NCI-H1105 treated with DMSO at 0.1 percent for 48 hours (cell line): ENCODE results near the gene NUP98.
"Not testable (repeated sequence)": the region's sequence is repeated elsewhere in the genome, so short reads cannot be mapped to it uniquely, and the experiment has no call there.

Experiments
- DNase-seq: peaks from one replicate; lab custom pipeline; 2025; lab: John Stamatoyannopoulos, UW

Gene NUP98

DNA sequence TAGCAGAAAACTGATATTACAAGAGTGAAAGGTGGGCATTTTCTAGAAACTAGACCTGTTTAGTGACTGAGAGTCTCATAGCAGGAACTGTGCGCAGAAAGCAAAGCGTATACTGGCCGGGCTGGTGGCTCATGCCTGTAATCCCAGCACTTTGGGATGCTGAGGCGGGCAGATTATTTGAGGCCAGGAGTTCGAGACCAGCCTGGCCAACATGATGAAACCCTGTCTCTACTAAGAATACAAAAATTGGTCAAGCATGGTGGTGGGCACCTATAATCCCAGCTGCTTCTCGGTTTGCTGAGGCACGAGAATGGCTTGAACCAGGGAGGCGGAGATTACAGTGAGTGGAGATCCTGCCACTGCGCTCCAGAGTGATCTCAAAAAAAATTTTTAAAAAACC, 1.8 kb upstream of the NUP98 start:
- no peak for DNase-seq

DNA sequence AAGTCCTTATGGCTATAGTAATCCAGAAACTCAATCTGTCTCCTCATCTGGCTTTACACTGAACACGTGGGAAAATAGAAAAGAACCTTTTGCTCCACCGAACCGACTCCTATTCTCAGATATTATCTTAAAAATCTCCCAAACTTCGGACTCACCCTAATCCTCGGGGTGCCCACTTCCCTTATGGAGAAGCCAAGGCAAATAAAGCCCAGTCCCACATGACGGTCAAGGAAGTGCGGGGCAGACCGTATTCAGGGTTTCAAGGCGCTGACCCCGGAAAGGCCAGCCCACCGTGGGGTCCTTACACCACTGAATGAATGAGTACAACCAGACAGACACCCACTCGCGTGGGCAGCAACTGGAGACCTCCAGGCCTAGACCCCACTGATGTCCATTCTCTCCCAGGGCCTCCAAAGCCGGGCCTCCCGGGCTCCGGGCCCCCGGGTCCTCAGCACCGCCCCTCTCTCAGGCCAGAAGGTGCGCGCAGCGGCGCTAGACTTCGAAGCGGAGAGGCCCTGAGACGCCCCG, 489 bp downstream of the NUP98 start:
- peak; percentile 57 for DNase-seq

DNA sequence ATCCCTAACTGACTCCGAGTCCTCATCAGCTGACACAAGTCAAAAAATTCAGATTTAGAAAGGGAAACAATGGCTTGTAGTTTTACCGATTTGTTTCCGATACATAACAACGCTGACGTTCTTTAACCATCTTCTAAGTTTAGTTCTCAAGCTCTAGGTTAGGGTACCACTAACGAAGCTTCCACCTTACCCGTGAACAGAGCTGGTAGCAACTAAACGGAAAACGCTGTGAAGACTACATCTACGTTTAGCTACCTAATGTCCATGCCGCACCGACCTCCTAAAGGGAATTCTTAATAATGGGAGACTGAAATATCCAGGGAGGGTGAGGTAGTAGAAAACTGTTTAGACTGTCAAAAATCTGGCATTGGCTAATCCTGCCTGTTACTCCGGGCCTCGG, 1.0 kb downstream of the NUP98 start:
- DNase-seq = no peak

DNA sequence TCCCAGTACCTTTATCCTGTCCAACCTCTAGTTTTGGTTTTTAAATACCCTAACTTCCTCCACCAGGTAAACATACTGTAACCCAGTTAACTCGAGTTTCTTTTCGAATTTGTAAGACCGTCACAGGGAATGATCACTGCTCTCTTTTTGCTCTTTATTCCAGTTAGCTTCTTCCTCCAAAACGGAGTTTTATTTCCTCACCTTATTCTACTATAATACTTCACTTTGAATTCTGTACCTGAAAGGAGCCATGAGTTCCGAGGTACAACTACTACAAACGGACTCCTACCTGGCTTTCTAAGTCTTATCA, 1.4 kb downstream of the NUP98 start:
- DNase-seq = no peak

DNA sequence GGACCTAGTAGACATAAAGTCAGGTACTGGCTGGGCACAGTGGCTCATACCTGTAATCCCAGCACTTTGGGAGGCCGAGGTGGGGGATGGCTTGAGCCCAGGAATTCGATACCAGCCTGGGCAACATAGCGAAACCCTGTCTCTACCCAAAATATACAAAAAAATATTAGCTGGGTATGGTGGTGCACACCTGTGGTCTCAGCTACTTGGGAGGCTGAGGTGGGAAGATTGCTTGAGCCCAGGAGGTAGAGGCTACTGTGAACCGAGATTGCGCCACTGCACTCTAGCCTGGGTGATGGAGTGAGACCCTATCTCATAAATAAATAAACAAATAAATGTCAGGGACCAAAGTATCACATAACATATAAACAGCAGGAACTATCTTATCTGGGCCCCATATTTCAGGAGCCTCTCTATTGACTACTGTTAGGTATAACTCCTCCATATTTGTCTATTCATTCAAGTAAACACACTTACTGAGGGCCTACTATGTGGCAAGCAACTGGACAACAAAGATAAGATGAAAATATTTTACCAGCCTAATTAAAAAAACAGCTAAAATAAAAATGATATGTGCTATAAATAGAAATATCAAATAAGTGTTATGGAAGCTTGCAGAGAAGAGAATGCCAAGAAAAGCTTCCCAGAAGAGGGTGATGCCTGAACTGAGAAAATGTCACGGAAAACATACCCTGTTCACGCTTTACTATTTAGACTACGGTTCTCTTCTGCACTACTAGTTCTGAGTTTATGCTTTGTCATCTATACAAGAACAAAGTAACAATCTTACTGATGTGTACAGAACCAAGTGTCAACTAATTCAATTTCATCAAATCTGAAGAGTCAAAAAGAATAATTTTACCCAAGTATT, 2.0 kb downstream of the NUP98 start:
- DNase-seq = no peak

DNA sequence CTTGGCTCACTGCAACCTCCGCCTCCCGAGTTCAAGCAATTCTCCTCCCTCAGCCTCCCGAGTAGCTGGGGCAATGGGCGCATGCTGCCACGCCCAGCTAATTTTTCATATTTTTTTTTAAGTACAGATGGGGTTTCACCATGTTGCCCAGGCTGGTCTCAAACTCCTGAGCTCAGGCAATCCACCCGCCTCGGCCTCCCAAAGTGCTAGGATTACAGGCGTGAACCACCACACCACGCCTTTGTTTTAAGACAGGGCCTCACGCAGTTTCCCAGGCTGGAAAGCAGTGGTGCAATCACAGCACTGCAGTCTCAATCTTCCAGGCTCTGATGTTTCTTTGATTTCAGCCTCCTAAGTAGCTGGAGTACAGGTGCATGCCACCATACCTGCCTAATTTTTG, 3.0 kb downstream of the NUP98 start:
- DNase-seq = not testable (repeated sequence)

DNA sequence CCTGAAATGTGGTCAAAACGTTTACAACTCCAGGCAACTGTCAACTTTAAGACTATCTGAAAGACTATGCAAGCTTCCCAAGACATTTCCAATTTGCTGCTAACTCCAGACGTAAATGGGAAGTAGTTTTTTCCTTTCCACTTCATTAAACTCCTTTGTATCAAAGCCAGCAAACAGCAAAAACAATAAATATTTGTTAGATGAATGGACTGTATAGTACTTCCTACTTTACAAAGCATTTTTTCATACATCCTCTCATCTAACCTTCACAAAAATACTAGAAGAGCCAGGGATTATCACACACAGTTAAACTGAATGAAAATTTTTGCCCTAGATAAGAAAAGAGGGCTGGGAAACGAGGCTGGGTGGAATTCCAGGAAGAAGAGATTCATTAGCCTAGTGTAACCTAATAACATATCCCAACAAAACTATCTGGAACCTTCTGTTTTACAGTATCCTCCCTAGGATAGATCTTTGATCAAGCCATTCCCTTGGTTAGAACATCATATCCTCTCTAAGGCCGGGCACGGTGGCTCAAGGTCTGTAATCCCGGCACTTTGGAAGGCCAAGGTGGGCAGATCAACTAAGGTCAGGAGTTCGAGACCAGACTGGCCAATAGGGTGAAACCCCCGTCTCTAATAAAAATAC, 10.4 kb downstream of the NUP98 start:
- no peak for DNase-seq

DNA sequence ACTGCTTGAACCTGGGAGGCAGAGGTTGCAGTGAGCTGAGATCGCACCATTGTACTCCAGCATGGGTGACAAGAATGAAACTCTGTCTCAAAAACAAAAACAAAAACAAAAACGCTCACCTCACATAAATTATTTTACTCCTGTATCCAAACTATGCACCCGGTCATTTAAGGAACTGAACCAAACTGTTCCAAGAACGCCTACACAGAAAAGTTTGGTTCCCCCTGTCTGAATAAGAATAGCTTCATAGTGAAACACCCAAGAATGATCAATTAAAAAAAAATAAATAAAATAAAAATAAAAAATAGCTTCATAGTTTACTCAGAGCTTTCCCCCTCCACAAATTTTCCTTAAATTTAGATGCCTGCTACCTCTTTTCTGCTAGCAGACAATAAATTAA, 13.7 kb downstream of the NUP98 start:
- no peak for DNase-seq

DNA sequence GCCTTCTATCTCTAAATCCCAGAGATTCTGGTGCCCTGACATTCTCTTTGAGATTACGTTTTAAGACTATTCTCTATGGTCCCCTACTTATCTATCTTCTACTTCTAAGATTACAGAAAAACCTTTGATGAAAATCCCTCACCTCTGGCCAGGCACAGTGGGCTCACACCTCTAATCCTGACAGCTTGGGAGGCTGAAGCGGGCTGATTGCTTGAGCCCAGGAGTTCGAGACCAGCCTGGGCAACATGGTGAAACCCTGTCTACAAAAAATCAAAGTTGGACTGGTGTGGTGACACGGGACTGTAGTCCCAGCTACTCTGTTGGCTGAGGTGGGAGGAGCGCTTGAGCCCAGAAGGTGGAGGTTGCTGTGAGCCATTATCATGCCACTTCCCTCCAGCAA, 14.4 kb downstream of the NUP98 start:
- no peak for DNase-seq

DNA sequence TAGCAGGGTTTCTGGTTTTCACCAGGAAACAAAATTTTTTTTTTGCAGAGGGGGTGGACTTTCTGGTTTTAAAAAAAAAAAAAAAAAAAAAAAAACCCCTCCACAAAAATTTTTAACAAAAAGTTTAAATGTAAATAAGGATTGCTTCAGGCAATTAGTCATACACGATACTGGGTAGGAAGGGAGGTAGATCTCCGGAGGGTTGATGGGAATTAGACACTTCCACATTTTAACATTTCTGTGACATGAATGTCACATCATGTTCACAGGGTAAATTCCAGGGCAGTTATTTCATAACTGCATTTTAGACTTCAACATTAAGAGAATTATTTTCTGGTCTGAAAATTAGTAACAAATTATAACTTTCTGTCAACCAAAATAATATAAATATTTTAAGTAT, 15.9 kb downstream of the NUP98 start:
- DNase-seq = no peak

DNA sequence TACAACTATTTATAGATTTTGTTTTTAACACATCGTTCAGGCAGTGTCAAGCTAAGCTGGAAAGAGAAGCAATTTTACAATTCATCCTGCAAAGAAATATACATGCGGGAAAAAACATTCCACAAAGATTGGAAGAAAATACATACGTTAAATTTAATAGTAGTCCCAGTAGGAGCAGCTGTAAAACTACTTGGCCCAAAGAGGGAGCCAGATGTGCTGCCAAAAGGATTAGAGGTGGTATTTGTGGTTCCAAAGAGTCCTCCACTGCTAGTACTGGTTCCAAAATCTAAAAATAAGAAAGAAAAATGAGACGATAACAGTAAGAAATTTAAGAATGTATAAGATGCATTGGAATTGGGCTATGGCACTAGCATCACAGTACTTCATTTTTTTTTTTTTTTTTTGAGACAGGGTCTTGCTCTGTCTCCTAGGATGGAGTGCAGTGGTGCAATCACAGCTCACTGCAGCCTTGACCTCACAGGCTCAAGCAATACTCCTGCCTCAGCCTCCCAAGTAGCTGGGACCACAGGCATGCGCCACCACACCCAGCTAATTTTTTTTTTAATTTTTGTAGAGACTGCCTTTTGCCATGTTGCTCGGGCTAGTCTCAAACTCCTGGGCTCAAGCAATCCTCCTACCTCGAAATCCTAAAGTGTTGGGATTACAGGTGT, 21.5 kb downstream of the NUP98 start:
- DNase-seq = no peak

DNA sequence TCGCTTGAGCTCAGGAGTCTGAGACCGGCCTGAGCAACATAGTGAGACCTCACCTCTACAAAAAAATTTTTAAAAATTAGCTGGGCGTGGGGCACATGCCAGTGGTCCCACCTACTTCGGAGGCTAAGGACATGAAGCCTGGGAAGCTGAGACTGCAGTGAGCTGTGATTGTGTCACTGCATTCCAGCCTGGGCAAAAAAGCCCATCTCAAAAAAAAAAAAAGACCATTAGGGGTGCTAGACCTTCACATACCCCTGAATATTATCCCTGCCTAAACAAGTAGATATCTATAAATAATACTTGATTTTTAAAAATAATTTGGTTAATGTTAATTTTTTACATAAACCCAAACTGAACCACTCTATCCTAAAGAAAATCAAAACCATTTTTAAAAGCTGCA, 24.2 kb downstream of the NUP98 start:
- DNase-seq = no peak

DNA sequence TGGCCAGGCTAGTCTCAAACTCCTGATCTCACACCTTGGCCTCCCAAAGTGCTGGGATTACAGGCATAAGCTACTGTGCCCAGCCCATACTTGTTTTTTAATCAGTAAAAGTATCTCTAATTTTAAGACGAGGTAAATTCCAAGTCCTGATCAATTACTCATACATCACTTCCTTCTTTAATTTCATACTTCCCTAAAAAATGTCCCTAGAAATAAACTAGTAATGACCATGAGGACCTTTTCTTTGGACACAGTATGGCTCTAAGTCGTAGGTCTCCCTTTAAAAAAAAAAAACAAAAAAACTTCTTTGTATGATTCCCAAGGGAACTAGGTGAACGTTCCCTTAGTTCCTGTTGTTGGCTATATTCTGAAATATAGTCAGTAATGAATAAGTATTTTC, 29.8 kb downstream of the NUP98 start:
- DNase-seq = no peak

DNA sequence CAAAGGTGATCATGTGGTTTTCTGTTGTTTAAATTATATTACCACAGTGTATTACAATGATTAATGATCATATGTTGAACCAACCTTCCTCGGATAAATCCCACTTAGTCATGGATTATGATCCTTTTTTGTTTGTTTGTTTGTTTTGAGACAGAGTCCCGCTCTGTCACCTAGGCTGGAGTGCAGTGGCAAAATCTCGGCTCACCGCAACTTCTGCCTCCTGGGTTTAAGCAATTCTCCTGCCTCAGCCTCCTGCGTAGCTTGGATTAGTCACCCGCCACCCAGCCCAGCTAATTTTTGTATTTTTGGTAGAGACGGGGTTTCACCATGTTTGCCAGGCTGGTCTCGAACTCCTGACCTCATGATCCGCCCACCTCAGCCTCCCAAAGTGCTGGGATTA, 30.5 kb downstream of the NUP98 start:
- DNase-seq = not testable (repeated sequence)

DNA sequence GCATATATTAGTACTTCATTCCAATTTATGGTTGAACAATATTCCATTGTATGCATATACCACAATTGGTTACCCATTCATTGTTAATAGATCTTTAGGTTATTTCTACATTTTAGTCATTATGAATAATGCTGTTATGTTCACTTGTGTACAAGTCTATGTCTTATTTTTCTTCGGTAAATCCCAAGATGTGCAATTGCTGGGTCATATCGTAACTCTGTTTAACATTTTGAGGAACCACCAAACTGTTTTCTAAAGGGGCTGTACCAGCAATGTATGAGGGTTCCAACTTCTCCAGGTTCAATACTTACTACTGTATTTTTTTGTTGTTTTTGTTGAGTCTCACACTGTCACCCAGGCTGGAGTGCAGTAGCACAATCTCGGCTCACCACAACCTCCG, 33.1 kb downstream of the NUP98 start:
- DNase-seq = no peak

DNA sequence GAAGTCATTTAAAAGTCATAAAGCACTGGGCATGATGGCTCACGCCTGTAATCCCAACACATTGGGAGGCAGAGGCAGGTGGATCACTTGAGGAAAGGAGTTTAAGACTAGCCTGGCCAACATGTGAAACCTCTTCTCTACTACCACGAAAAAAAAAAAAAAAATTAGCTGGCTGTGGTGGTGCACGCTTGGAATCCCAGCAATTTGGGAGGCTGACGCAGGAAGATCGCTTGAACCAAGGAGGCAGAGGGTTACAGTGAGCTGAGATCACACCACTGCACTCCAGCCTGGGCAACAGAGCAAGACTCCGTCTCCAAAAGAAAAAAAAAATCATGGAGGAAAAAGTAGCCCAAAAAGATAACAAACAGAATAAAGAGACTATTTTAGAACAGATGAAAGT, 42.2 kb downstream of the NUP98 start:
- no peak for DNase-seq

DNA sequence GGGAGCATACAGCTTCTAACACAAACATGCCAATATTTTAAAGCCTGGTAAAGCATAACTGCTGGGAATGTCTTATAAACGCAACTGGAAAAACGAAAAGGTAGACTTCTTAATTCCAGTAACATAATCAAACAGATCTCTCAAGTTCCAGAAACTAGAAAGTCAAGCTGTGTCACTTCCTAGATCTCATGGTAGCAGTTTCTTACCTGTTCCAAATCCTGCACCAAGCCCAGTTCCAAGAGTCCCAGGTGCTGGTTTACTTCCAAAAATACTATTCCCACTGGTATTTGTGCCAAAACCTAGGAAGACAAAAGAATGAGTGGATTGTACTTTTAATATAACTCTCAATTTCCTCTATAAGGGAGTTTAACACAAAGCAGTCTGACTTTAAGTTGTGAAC, 44.2 kb downstream of the NUP98 start:
- no peak for DNase-seq

DNA sequence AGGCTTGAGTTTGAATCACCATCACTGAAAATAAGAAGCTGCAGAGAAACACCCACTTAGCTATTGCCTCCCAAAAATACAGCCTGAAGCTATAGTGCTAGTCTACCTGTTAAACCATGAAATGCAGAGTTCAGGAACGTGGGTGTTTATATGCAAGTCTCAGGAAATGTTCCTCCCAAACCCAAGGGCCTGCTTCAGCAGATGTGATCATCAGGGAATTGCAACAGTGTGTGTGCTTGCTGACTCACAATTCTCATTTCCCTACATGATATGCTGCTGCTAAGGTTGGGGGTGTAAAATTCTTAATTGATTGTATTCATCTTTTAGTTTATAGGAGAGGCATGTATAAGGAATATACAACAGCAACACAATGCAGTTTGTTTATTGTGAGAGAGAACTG, 49.6 kb downstream of the NUP98 start:
- no peak for DNase-seq

DNA sequence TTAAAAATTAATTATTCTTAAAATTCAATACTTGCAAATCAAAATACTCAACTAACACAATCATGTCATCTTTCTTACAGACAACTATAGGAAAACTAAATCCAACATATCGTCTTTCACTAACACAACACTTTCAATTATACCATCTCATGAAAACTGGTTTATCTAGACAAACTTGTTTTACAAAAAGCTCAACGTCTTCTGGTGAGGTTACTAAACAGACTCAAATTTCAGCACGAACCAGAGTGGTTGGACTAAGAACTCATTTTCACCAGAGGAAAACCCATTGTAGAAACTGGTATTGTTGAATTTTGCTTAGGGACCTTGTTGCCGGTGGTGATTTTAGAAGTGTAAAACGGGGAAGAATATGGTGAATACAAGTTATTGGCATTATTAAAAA, 52.2 kb downstream of the NUP98 start:
- no peak for DNase-seq

DNA sequence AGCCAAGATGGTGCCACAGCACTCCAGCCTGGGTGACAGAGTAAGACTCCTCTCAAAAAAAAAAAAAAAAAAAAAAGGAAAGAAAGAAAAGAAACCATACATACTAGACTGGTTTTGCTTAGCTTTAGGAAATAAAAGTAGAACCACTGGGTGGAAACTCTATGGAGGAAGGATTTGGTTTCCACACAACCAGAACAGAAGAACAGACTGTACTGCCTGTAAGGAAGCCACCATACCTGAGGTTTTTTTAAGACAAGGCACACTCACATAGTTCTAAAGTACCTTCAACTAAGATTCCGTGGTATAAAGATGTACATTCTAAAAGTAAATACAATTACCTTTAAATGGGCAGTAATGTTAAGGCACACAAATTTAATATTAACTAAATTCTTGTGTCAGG, 58.6 kb downstream of the NUP98 start:
- no peak for DNase-seq

DNA sequence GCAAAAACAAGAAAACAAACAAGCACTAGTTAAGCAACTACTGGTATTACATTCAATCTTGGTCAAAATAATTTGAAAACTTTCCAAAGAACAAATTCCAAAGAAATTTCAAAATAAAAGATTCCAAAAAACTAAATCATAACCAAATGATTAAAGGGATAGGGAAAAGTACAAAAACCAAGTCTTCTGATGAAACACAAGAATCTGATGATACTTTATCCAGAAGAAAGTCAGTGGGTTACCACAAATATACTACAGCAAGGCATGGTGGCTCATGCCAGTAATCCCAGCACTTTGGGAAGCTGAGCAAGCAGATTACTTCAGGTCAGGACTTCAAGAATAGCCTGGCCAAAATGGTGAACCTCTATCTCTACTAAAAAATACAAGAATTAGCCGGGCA, 59.1 kb downstream of the NUP98 start:
- DNase-seq = no peak

DNA sequence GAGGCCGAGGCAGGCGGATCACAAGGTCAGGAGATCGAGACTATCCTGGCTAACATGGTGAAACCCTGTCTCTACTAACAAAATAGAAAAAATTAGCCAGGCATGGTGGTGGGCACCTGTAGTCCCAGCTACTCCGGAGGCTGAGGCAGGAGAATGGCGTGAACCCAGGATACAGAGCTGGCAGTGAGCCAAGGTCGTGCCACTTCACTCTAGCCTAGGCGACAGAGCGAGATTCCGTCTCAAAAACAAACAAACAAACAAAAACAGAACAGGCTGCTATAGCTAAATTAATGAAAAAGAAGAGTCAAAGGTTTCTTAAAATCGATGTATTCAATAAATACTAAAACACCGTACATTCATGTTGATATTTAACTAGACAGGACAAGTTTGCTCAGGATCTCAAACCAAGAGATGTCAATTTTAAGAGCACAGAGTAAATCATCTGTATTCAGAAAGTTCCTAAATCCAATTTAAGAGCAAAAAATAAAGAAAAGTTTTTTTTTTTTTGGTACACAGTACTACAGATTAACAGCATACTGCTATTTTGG, 59.9 kb downstream of the NUP98 start:
- peak; percentile 15 for DNase-seq

DNA sequence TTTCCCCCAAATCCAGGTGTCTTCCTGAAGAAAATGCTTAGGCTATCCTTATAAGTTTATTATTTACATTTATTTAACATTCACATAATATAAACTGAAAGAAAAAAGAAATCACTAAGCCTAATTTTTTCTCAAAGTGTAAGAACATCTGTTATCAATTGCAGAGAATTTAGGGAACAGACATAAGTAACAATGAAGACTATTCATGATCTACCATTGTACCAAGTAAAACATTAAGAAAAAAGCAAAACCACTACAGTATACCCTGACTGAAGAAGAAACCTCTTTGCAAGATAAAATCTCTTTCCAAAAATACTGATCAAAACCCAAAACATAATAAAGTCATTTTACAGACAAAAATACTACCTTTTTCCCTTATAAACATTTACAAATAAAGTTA, 60.5 kb downstream of the NUP98 start:
- DNase-seq = no peak
